GM10266 (cell line): ENCODE measurements around the gene MYBPHL.
"Not testable (repeated sequence)": the region's sequence is repeated elsewhere in the genome, so short reads cannot be mapped to it uniquely, and the experiment has no call there.

ENCODE experiments used
- DNase-seq: peaks from one replicate; pipeline ENCODE4 v3.0.0; 2012; ENCODE audit errors: extremely low spot score
- TF ChIP-seq, protein P1 (sequence below): IDR thresholded peaks from 2 replicates; pipeline ENCODE4 v1.5.1; 2012; ENCODE audit warnings: mild to moderate bottlenecking, low read depth; ENCODE audit not compliant: control insufficient read depth, insufficient read depth; ENCODE audit errors: missing control alignments

MYBPHL gene

GRCh38 chr1:109296782-109297181 lies 10.0 kb downstream of the MYBPHL start:
- DNase-seq: no peak

GRCh38 chr1:109295712-109296415 lies 10.9 kb downstream of the MYBPHL start:
- no peak for DNase-seq
- TF ChIP-seq, protein P1, sequence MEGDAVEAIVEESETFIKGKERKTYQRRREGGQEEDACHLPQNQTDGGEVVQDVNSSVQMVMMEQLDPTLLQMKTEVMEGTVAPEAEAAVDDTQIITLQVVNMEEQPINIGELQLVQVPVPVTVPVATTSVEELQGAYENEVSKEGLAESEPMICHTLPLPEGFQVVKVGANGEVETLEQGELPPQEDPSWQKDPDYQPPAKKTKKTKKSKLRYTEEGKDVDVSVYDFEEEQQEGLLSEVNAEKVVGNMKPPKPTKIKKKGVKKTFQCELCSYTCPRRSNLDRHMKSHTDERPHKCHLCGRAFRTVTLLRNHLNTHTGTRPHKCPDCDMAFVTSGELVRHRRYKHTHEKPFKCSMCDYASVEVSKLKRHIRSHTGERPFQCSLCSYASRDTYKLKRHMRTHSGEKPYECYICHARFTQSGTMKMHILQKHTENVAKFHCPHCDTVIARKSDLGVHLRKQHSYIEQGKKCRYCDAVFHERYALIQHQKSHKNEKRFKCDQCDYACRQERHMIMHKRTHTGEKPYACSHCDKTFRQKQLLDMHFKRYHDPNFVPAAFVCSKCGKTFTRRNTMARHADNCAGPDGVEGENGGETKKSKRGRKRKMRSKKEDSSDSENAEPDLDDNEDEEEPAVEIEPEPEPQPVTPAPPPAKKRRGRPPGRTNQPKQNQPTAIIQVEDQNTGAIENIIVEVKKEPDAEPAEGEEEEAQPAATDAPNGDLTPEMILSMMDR: no peak

More at GRCh38 chr1:109296782-109297181, 10.0 kb downstream of the MYBPHL start:
- TF ChIP-seq, protein P1: no peak

DNA sequence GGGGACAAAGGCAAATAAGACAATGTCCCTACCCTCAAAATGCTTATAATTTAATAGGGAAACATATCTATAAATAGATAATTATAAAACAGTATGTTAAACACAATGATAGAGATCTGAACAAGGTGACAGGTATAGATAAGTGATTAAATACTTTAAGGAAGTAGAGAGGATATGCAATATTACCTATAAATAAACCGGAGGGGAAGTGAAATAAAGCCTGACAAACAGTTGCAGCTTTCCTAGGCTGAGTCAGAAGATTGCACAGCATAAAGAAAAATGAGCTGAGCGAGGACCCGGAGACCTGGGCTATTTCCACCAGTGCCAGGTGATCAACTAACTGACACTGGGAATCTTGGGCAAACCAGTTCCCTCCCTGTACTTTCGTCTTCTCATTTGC lies 12.3 kb downstream of the MYBPHL start:
- no peak for DNase-seq
- TF ChIP-seq, protein P1: no peak

GRCh38 chr1:109293026-109293425 lies 13.8 kb downstream of the MYBPHL start:
- TF ChIP-seq, protein P1: no peak
- DNase-seq: no peak

GRCh38 chr1:109292364-109292763 lies 14.4 kb downstream of the MYBPHL start:
- DNase-seq: no peak
- TF ChIP-seq, protein P1: no peak

DNA sequence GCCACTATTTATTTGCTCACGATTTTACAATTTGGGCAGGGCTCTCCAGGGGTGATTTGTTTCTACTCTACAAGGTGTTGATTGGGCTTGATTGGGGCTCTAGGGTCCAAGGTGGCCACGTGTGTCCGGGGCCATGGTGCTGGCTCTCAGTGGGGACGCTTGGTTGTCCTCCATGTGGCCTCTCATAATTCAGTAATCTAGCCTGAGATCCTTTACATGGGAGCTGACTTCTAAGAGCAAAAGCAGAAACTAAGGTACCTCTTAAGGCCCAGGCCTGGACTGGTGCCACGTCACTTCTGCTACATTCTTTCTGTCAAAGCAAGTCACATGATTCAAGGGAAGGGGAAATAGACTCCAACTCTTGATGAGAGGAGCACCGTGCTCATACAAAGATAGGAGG lies 15.8 kb downstream of the MYBPHL start:
- no peak for DNase-seq
- TF ChIP-seq, protein P1: no peak

DNA sequence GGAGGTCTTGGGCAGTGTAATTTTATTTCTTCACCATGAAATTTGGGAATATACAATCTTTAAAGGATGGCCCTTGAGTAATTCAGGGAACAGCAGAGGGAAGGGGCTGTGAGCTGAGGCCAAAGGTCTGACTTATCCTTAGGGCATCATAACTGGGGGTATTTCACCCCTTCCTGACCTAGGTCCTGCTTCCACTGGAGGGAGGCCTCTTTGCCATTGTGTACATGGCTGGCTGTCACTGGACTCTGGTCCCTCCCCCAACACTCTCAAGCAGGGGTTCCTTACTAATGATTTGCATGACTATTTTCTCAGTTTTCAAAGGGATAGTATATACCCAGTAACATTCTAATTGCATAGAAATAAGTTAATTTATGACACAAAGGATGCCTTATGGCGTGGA lies 16.7 kb downstream of the MYBPHL start:
- TF ChIP-seq, protein P1: no peak
- DNase-seq: no peak

DNA sequence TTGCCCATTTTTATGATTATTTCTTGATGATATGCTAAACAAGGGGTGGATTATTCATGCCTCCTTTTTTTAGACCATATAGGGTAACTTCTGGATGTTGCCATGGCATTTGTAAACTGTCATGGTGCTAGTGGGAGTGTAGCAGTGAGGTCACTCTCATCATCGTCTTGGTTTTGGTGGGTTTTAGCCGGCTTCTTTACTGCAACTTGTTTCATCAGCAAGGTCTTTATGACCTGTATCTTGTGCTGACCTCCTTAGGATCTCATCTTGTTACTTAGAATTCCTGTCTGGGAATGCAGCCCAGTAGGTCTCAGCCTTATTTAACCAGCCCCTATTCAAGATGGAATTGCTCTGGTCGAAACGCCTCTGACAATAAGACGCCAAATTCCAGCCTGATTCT lies 20.0 kb downstream of the MYBPHL start:
- not testable (repeated sequence) for DNase-seq
